ACHN (cell line): ENCODE data around the gene CCDC43.
"Not testable (repeated sequence)": the region's sequence is repeated elsewhere in the genome, so short reads cannot be mapped to it uniquely, and the experiment has no call there.

Experiments used
- DNase-seq: peaks from one replicate; pipeline ENCODE4 v3.0.0-alpha.2; 2015
- in situ Hi-C: cut with HindIII; loops from 2 replicates; pipeline ENCODE4 v1.10.0; 2017; ENCODE audit warnings: low sequenced_read_pairs, low pct_ligation_motif_present, low pct_unique_long_range_greater_than_20kb

CCDC43 gene, protein sequence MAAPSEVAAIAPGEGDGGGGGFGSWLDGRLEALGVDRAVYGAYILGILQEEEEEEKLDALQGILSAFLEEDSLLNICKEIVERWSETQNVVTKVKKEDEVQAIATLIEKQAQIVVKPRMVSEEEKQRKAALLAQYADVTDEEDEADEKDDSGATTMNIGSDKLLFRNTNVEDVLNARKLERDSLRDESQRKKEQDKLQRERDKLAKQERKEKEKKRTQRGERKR

GRCh38 chr17:44689477-44690217 lies at the start of gene CCDC43:
CCDC43 (minus strand) TSS chr17:44689776; CDS start chr17:44689753, 23 bp downstream.
- in situ Hi-C loops: no loop called here
- peak; percentile 94 for DNase-seq

GRCh38 chr17:44738214-44738906 lies 48.8 kb upstream of the CCDC43 start:
- in situ Hi-C loops: no loop called here
- peak; percentile 82 for DNase-seq

GRCh38 chr17:44736551-44737240 lies 47.1 kb upstream of the CCDC43 start:
- in situ Hi-C loops: no loop called here
- DNase-seq: no peak

DNA sequence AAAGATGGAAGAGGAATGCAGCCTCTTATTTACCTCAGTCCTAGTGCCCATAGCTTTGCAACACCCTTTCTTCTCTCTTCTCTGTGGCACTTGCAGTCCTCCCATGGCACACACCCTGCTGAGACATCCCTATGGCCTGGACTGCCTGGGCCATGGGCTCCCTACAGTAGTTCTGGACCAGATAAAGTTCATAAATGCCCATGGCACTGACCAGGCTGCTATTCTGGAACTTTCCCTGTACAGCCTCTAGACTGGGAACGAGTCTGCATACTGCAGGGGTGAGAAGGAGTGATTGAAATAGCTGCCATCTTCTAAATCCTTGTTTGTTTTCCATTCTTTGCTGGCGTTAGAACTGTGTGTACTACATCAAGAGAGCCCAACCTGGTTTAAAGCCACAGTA lies 44.7 kb upstream of the CCDC43 start:
- no peak for DNase-seq
- in situ Hi-C loops: no loop called here

- in situ Hi-C loops: no loop called here
- peak; percentile 41 for DNase-seq
Observed at GRCh38 chr17:44733753-44734152, 44.2 kb upstream of the CCDC43 start.

GRCh38 chr17:44726121-44726520 lies 36.5 kb upstream of the CCDC43 start:
- in situ Hi-C loops, DNase-seq: not testable (repeated sequence)

DNA sequence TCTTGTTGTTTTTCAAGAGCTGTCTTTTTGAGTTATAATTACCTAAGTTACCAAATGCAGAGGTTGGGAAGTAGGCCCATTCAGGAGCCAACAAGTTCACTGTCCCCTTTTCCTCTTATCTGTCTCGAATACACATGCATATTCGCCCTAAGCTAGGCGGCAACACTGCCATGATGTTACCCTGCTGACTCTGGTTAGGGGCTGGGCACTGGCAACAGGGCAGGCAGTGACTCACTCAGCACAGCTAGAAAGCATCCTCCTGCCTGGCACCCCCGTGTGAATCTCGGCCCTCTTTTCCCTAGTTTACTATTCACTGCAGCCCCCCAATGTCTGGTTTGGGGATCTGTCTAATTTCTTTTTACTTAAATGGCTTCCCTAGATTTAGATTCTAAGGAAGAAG lies 32.7 kb upstream of the CCDC43 start:
- in situ Hi-C loops: no loop called here
- no peak for DNase-seq

DNA sequence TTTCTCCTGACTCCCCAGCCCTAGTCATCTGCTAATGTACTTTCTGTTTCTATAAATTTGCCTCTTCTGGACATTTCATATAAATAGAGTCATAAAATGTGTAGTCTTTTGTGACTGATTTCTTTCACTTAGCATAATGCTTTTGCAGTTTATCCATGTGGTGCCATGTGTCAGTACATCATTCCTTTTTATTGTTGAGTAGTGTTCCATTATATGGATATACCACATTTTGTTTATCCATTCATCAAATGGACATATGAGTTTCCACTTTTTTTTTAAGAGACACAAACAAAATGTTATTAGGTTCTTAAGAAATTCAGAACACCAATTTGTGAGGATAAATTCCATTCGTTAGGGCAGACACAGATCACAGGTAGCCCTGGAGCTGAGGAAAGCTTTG lies 29.9 kb upstream of the CCDC43 start:
- in situ Hi-C loops: no loop called here
- DNase-seq: no peak

- peak; percentile 94 for DNase-seq
- in situ Hi-C loops: no loop called here
Observed at GRCh38 chr17:44708401-44709263, 19.1 kb upstream of the CCDC43 start, which contains the start of gene DBF4B. DBF4B (plus strand) TSS chr17:44708665; CDS start chr17:44708821, 156 bp downstream.

- DNase-seq: peak; percentile 18
- in situ Hi-C loops: no loop called here
Observed at GRCh38 chr17:44707755-44708400, 18.3 kb upstream of the CCDC43 start.

DNA sequence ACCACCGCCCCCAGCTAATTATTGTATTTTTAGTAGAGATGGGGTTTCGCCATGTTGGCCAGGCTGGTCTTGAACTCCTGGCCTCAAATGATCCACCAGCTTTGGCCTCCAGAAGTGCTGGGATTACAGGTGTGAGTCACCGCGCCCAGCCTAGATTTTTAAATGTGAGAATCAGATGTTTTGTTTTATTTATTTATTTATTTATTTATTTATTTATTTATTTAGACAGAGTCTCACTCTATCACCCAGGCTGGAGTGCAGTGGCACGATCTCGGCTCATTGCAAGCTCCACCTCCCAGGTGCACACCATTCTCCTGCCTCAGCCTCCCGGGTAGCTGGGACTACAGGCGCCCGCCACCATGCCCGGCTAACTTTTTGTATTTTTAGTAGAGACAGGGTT lies 10.7 kb upstream of the CCDC43 start:
- in situ Hi-C loops, DNase-seq: not testable (repeated sequence)

- in situ Hi-C loops: no loop called here
- DNase-seq: no peak
Observed at GRCh38 chr17:44693609-44694008, 4.0 kb upstream of the CCDC43 start.

- in situ Hi-C loops: not testable (repeated sequence)
Observed at GRCh38 chr17:44690746-44691306, 1.2 kb upstream of the CCDC43 start.

DNA sequence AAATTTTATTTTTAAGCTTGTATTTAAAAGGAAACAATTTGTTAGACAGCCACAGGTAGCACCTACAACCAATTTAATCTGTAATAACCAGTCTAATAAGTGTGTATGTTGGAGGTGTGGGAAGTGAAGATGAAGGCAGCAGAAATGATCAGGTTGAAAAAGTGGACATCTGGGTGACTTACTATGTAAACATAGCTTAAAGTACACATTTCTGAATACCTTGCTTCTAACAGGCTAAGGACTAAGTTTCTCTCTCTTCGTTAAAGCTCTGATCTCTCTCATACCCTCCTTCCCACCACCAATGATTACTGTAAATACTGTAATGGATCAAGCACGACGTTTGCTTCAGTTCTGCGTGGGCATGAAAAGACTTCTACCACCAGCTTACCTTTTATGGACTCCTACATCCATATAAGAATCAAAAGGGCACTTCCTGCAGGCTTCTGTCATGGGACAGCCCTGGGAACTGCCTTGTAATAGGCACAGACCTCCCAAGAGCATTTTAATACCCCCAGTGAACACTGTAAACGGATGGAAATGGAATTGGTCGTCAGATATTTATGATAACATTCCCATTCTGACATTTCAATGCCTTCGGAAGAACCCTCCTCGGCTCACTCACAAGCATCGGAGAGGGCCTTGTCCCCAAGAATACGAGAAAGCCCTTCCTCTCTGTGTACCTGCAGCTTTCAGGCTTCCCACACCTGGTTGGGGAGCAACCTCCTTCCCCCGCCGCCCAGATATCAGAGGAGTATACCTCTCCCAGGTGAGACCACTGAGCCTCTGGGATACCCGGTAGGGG lies 700 bp downstream of the CCDC43 start:
- in situ Hi-C loops: no loop called here
- DNase-seq: peak; percentile 17

More at GRCh38 chr17:44690746-44691306, 1.2 kb upstream of the CCDC43 start:
- DNase-seq: peak; percentile 16

DNA sequence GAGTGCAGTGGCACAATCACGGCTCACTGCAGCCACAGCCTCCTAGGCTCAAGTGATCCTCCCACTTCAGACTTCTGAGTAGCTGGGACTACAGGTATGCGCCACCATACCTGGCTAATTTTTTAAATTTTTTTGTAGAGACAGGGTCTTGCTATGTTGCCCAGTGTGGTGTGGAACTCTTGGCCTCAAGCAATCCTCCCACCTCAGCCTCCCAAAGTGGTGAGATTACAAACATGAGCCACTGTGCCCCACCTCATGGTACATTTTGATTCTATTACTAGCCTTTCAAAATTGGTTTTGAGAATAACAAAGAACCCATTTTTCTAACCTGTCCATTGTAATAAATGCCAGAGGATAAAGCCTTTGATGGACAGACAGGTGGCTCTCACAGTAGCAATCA lies 1.4 kb downstream of the CCDC43 start:
- in situ Hi-C loops: no loop called here
- no peak for DNase-seq

GRCh38 chr17:44687756-44688155 lies 1.8 kb downstream of the CCDC43 start:
- in situ Hi-C loops: no loop called here
- no peak for DNase-seq
